A549 treated with Hydrocortisone at 1 μM for 4 hours (cell line): ENCODE results near the gene ARMC7. TPM values are rescaled to one million over a fixed set of nuclear protein-coding genes. Genes with fewer than 3 reads are reported as not detected.

Experiments
- total RNA-seq: library from RNA; stranded (reverse); fragments of 200-300 nt; extraction: Qiagen RNA extraction; gene quantifications from 5 replicates; pipeline ENCODE4 v1.2.3, GENCODE V29; 2022

ARMC7 gene
- total RNA-seq = 16.6 to 20.8 TPM (median 17.5 TPM) in 5 replicates

DNA sequence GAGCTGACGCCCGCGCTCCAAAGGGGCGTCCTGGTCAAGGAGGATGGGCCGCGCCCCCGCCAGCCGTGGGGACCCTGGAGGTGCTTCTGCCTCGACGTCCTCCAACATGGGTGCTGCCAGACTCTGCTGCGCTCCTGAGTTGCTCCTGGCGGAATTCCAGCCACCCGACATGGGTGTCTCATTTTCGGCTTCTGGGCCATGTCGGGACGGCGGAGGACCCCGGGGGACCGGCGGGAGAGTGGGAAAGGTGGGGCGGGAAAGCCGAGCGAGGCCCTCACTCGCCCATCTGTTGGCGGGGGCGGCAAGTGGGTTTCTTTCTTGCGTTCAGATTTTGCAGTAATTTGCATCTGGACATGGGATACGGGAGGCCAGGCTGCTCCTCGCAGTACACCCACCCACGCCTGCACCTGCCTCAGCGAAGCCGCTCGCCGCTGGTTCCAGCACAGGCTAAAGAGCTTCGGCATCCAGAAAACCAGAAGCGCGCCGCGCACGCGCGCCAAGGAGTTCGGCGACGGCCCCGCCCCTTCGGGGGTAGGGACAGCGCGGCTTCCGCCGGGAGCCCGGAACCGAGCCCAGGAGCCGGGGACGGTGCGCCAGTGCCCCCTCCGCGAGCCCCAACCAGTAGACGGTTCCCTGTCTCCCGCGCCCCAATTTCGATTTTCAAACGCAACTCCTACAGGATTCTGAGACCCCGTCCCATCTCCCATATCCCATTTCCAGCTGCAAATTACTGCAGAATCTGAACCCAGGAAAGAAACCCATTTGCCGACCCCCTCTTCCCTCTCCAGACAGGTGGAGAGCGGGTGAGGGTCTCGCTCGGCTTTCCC, at the start of gene ARMC7:
ARMC7 (plus strand) TSS at position 563 of the 827 bp plus-strand sequence. CDS start 320 bp downstream, outside the sequence.

DNA sequence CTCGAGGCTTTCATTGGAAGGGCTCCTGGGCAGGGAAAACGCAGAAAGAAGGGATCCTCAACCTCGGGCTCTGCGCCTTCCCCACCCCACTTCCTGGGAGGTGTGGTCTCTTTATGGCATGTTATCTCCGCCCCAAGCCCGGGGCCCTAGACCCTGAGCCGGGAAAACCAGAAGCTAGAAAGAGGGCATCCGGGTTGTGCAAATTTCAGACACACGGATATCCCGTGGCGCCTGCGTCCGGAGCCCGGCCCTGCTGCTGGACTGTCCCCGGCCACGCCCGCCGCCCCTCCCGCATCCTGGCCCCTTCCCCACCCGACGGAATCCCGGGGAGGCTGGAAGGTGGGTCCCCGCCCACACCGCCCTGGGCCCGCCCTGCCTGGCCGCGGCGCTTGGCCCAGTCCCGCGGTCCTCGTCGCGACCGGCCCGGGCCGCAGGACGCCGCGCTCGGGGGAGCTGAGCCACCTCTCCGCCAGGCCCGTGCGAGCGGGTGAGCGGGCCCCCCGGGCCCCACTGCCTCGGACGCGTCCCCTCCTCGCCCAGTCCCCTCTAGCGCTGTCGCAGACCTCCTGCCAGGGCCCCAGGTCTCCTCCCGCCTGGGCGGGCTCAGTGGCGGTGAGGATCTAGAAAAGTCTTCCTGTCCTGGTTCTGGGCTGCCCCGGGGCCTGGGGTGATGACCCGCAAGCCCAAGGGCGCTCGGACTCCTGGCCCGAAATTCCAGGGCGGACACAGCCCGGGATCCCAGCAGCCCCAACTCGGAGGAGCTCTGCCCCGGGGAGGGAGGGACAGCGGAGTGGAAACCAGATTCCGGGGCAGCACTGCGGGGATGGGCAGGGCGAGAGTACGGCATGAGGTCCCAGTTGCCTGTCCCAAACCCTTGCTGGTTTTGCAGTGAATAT, 22.0 kb upstream of the ARMC7 start, which contains the start of gene SLC16A5:
SLC16A5 (plus strand) TSS at position 397 of the 896 bp plus-strand sequence. CDS start 5,683 bp downstream, outside the sequence.

DNA sequence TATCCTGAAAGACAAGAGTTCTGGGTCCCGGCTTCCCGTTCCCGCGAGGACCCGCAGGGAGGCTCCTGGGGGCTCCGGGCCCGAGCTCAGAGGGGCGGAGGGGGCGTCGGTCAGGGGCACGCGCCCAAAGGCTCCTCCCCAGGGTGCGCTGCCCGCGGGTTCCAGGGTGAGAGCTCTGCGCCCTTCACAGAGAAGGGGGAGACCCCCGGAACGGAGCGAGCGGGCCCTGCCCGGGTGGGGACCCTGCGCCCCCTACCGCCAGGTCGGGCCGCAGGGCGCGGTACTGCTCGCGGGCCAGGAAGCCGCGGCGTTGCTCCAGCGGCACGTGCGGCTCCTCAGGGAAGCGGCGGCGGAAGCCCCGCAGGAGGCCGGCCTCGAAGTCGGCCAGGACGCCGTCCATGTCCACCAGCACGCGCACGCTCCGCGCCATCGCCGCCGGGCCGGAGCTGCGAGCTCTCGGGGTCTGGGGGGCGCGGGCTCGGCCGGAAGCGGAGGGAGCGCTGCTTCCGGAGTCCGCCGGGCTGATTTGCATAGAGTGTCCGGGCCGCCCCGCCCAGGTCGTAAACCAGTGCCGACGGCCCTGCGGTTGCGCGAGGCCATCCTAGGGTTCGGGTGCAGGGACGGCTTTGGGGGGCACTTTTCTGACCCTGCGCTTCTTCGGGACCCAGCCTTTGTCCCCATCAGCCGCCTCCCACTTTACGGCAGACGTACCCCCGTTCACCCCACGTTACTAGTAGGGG, 21.7 kb downstream of the ARMC7 start, which contains the start of gene NT5C:
NT5C (minus strand) TSS at position 465 of the 740 bp plus-strand sequence; CDS start at position 430, 35 bp downstream.

DNA sequence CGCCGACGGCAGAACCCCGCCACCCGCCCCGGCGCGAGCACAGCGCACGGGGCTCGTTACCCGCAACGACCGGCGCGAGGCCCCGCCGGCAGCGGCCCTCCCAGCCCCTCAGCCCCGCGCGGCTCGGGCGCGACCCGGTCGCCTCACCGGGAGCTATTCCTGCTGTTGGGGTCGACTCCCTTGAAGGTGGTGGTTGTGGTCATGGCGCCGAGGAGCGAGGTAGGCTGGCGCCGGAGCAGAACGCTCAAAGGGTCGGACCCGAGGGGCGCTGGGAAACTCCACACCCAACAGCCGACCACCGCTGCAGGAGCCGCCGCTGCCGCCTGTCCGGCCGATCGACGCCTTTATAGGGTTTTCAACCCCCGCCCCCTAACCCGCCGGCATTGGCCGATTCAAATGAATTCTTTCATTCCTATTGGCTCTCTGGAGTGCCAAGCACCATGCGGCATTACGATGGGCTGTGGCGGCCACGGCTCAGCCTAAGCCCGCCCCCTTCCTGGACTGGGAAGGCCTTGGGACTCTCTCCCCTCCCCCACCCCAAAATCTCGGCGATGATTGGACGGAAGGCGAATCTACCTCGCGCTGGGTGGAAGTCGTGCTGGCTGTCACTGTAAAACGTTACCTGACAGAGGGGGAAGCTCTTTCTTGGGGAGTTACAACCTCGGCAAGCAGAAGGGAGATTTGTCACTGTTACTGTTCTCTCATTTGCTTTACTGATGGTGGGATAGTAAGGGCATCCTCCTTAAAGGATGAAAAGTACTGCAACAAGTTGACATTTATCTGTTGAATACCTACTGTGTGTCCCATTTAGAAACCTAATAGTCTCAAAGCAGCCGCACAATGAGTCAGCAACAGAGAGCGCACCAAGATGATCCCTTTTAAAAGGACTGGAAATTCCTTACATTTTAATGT, 44.7 kb downstream of the ARMC7 start, which contains the start of gene JPT1:
JPT1 (minus strand) TSS at position 318 of the 912 bp plus-strand sequence; CDS start at position 203, 115 bp downstream.

Other genes starting within 250 kb of the ARMC7 start
- gene FDXR, start 237.0 kb upstream of the ARMC7 start, total RNA-seq = 52.1 to 74.4 TPM (median 60.4 TPM) in 5 replicates
- gene FADS6, start 216.3 kb upstream of the ARMC7 start, total RNA-seq = 0.09 TPM in 1 of 5 replicates, not detected in the others
- 0.02 to 0.14 TPM (median 0.09 TPM) in 5 replicates for gene USH1G, start 186.7 kb upstream of the ARMC7 start, total RNA-seq
- gene OTOP2, start 185.7 kb upstream of the ARMC7 start, total RNA-seq = 0.06 to 0.12 TPM (median 0.08 TPM) in 5 replicates
- not detected in 5 replicates for gene OTOP3, start 174.1 kb upstream of the ARMC7 start, total RNA-seq
- gene HID1, start 137.2 kb upstream of the ARMC7 start, total RNA-seq = 15.3 to 18.3 TPM (median 16.9 TPM) in 5 replicates
- 65.6 to 80.7 TPM (median 75.4 TPM) in 5 replicates for gene CDR2L, start 122.3 kb upstream of the ARMC7 start, total RNA-seq
- gene MRPL58, start 97.3 kb upstream of the ARMC7 start, total RNA-seq = 71.2 to 79.0 TPM (median 76.6 TPM) in 5 replicates
- gene ATP5PD, start 63.0 kb upstream of the ARMC7 start, total RNA-seq = 481 to 533 TPM (median 504 TPM) in 5 replicates
- 30.1 to 35.5 TPM (median 30.5 TPM) in 5 replicates for gene KCTD2, start 62.7 kb upstream of the ARMC7 start, total RNA-seq
- 25.8 to 33.0 TPM (median 29.0 TPM) in 5 replicates for gene SLC16A5, start 22.0 kb upstream of the ARMC7 start, total RNA-seq
- 81.2 to 127 TPM (median 122 TPM) in 5 replicates for gene NT5C, start 21.8 kb downstream of the ARMC7 start, total RNA-seq
- gene JPT1, start 44.5 kb downstream of the ARMC7 start, total RNA-seq = 670 to 830 TPM (median 736 TPM) in 5 replicates
- 258 to 388 TPM (median 378 TPM) in 5 replicates for gene SUMO2, start 73.0 kb downstream of the ARMC7 start, total RNA-seq
- gene NUP85, start 95.7 kb downstream of the ARMC7 start, total RNA-seq = 96.4 to 110 TPM (median 98.5 TPM) in 5 replicates
- gene GGA3, start 151.6 kb downstream of the ARMC7 start, total RNA-seq = 26.2 to 28.9 TPM (median 28.0 TPM) in 5 replicates
- 143 to 179 TPM (median 172 TPM) in 5 replicates for gene MRPS7, start 151.9 kb downstream of the ARMC7 start, total RNA-seq
- 33.7 to 38.5 TPM (median 37.6 TPM) in 5 replicates for gene MIF4GD, start 161.3 kb downstream of the ARMC7 start, total RNA-seq
- gene SLC25A19, start 179.5 kb downstream of the ARMC7 start, total RNA-seq = 17.3 to 18.6 TPM (median 17.9 TPM) in 5 replicates